Sigmoid colon (tissue), 4 donors: ENCODE data around the gene STAMBP.
"Not testable (repeated sequence)": the region's sequence is repeated elsewhere in the genome, so short reads cannot be mapped to it uniquely, and the experiment has no call there.

Experiments
- EP300 ChIP-seq, 4 donors: sonication (generic); formaldehyde crosslinking; IDR thresholded peaks; one replicate each; pipeline ENCODE4 v1.6.1; 2017; ENCODE audit warnings: antibody characterized with exemption in 4 of 4
- POLR2A ChIP-seq, 2 donors: fragments of 450-650 bp; IDR thresholded peaks; one replicate each; pipeline ENCODE4 v1.6.1; 2016; ENCODE audit warnings: antibody characterized with exemption in 2 of 2, mild to moderate bottlenecking in 2 of 2, moderate library complexity in 2 of 2
- TF ChIP-seq, protein P1 (sequence below), 4 experiments: fragments of 450-650 bp in 3 of 4; fragments of 200-600 bp in 1 of 4; IDR thresholded peaks; one replicate each; pipeline ENCODE4 v1.5.1; 2016 to 2019; ENCODE audit warnings: antibody characterized with exemption in 4 of 4, mild to moderate bottlenecking in 3 of 4, moderate library complexity in 2 of 4

DNA sequence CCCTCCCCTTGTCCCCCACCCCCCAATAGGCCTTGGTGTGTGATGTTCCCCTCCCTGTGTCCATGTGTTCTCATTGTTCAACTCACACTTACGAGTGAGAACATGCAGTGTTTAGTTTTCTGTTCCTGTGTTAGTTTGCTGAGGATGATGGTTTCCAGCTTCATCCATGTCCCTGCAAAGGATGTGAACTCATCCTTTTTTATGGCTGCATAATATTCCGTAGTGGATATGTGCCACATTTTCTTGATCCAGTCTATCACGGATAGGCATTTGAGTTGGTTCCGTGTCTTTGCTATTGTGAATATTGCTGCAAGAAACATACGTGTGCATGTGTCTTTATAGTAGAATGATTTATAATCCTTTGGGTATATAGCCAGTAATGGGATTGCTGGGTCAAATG, 49.2 kb downstream of the STAMBP start:
- TF ChIP-seq, protein P1, sequence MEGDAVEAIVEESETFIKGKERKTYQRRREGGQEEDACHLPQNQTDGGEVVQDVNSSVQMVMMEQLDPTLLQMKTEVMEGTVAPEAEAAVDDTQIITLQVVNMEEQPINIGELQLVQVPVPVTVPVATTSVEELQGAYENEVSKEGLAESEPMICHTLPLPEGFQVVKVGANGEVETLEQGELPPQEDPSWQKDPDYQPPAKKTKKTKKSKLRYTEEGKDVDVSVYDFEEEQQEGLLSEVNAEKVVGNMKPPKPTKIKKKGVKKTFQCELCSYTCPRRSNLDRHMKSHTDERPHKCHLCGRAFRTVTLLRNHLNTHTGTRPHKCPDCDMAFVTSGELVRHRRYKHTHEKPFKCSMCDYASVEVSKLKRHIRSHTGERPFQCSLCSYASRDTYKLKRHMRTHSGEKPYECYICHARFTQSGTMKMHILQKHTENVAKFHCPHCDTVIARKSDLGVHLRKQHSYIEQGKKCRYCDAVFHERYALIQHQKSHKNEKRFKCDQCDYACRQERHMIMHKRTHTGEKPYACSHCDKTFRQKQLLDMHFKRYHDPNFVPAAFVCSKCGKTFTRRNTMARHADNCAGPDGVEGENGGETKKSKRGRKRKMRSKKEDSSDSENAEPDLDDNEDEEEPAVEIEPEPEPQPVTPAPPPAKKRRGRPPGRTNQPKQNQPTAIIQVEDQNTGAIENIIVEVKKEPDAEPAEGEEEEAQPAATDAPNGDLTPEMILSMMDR (IDR thresholded peaks at IDR 0.05), result not testable (repeated sequence)
- TF ChIP-seq POLR2A, EP300 (IDR thresholded peaks at IDR 0.05): not testable (repeated sequence)
